LoVo (cell line): ENCODE measurements around the gene OGDH.
"Not testable (repeated sequence)": the region's sequence is repeated elsewhere in the genome, so short reads cannot be mapped to it uniquely, and the experiment has no call there.

Experiments
- DNase-seq: peaks from one replicate; pipeline ENCODE4 v3.0.0-alpha.2; 2016; ENCODE audit warnings: low spot score

Gene OGDH

DNA sequence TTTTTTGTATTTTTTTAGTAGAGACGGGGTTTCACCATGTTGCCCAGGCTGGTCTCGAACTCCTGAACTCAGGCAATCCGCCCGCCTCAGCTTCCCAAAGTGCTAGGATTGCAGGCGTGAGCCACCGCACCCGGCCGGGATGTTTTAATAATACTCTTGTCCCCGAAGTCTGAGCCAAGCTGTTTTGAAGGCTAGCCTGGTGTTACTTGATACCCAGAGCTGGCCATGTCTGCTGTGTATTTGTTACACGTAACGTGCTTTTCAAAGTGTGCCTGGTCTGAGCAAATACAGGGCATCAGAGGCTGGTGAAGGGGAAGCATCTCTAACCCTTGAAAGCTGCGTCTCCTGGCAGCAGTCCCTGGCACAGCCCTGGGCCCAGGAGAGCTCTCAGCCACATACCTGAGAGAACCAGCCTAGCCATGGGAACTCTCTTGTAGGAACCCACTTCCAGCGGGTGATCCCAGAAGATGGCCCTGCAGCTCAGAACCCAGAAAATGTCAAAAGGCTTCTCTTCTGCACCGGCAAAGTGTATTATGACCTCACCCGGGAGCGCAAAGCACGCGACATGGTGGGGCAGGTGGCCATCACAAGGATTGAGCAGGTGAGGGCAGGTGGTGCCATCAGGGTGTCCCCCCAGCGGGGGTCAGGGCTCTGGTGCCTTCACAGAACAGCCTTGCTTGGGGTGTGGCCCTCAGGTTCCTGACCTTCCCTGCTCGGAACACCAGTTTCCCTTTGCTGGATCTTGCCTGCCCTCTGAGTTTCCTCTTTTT is 100.5 kb downstream of the OGDH start:
- no peak for DNase-seq

DNA sequence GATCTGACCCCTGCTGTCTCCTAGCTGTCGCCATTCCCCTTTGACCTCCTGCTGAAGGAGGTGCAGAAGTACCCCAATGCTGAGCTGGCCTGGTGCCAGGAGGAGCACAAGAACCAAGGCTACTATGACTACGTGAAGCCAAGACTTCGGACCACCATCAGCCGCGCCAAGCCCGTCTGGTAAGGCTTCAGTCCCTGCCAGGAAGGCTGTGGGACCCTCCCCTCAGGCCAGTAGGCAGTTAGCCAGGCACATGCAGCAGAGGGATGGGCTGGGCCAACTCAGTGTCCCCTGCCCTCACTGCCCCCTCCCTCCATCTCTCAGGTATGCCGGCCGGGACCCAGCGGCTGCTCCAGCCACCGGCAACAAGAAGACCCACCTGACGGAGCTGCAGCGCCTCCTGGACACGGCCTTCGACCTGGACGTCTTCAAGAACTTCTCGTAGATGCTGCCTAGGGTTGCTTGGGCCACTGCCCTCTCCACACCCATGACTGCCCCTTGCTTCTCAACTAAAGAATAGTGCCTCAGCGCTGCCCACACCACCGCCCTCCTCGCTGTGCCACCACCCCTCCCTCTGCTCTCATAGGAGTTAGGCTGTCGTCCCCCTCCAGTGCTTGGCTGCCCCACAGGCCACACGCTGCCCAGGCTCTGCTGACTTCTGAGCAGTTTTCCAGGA is 101.3 kb downstream of the OGDH start:
- DNase-seq: no peak

DNA sequence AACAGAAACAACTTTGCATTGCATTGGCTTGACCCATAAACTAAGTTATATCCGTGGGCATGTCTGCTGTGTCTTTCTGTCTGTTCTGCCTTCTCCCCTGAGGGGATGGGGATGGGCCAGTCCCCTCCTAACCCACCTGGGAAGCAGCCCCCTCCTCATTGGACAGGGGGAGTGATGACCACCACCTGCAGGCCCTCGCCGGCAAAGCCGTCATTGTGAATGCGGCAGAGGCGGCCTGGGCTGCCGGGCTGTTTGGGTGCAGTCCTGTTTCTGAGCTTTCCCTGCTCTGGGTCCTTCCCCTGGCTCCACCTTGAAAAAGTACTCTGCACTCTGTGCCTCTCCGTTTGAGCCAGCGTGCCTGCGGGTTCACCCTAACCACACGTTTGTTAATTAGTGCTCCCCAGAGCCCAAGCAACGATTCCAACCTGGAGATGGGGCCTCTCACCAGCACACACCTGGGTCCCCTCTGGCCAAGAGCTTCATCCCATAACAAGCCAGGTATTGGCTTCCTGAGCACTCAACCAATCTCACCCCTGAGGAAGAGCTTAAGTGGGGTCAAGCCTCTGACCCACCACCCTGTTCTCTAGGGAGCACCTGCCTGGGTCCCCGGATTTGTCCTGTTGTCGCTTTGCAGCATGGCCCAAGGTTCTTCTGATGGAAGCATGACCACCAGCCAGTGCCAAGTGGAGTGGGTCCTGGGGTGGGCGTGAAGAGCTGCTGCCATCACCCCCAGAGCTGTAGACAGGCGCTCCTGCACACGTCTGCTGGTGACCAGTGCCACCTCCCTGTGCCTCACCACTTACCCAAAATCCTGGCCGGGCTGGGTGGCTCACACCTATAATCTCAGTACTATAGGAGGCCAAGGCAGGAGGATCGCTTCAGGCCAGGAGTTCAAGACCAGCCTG is 102.8 kb downstream of the OGDH start:
- DNase-seq: no peak

DNA sequence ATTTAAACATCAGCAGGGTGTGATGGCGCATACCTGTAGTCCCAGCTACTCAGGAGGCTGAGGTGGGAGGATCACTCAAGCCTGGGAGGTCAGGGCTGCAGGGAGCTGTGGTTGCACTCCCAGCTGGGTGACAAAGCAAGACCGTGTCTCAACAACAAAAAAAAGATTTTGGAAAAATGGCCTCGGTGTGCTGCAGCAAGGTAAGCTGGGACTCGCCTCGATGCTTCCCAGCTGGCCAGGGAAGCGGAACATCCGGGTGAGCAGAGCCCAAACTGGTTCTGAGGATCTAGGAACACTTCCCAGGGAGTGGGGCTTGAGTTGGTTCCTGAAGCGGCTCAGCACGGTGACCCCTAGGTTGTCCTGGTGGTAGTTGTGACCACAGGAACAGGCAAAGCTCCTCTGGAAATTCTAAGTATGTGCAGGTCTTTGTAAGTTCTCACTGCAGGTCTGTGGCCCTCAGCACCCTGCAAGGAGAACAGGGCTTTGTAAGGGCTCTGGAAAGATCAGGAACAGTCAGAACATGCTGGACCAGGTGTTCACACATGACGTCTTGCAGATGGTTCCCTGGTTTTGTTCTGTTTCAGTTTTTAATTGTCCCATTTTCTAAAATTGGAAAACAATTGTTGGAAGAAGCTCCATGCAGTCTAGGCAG is 103.6 kb downstream of the OGDH start:
- DNase-seq: no peak

DNA sequence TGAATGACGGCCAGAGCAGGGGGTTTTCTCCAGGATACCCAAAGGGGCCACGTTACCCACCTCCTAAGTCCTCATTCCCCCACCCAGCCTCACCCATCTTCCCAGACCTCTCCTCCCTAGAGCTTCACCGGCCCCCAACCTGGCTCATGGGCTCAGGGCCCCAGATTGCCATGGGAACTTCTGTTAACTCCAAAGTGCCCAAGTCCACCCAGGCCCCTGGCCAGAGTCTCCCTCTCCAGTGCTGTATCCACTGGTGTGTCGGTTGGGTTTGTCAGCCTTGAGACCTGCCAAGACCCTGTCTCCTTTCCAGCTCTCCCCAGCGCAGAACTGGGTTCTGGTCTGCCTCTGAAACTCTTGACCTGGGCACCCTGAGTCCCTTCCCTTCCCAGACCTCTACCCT is 105.1 kb downstream of the OGDH start:
- no peak for DNase-seq

DNA sequence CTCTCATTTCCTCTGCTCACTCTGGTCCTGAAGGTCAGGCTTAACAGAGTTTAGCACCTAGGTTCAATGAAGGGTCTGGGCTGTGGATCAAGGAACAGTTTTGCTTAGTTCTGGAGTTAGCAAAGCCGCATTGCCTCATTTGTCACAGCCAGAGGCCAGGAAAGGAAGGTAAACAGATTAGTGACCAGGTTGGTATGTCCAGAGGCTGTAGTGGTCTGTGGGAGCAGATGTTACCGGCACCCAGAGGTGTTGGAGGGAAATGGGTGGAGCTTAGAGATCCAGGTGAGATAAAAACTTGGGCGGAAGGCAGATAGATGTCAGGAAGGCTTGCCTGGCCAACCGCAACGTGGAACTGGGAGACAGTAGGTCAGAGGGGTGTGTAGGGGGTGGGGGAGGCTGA is 105.6 kb downstream of the OGDH start:
- no peak for DNase-seq

DNA sequence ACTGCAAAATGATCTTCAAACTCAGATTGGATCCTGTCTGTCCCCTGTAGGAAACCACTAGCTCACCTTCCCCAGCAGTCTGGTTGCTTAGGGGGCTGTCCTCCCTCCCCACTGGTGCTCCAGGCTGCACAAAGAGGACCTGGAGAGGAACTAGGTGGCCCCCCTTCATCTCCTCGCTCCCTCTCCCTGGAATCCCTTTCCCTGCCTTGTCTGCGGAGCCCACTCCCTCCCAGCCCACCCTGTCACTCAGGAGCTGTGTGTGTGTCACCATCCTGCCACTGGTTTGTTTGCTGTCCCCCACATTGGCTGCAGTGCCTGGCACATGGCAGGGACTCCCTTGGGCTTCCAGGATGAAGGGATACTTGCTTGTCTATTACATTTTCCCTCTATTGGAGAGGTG is 106.7 kb downstream of the OGDH start:
- no peak for DNase-seq

DNA sequence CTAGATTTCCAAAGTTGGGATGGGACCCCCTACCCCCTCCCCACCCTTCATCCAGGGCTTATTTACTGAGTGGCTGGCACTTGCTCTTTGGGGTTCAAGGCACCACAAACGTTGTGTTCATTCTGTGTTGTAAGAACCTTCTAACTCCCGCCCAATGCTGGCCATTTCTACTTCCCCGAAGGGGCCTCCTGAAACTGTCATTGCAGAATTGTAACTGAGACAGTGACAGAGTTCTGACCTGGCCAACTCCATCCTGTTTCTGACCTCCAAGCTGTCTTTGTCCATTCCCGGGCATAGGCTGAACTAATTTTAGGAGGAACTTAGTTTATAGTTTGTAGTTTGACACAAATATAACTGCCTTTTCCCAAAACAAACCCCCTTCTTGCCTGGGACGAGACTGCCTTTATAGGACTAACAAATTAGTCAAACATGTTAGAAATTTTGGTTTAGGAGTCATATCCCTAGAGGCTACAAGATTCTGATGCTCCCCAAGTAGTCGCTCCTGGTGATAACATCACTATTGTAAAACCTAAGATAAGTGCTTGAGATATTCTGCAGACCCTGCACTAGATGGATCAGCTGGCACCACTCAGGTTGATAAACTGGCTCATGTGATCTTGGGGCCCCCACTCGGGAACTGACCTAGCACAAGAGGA is 107.4 kb downstream of the OGDH start:
- no peak for DNase-seq

DNA sequence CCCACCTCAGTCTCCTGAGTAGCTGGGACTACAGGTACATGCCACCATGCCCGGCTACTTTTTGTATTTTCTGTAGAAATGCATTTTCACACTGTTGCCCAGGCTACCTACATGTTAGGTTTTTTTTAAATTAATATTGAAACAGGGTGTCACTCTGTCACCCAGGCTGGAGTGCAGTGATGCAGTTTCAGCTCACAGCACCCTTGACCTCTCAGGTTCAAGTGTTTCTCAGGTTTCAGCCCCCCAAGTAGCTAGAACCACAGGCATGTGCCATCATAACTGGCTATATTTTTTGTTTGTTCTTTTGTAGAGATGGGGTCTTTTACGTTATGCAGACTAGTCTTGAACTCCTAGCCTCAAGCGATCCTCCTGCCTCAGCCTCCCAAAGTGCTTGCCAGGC is 109.8 kb downstream of the OGDH start:
- DNase-seq: no peak

DNA sequence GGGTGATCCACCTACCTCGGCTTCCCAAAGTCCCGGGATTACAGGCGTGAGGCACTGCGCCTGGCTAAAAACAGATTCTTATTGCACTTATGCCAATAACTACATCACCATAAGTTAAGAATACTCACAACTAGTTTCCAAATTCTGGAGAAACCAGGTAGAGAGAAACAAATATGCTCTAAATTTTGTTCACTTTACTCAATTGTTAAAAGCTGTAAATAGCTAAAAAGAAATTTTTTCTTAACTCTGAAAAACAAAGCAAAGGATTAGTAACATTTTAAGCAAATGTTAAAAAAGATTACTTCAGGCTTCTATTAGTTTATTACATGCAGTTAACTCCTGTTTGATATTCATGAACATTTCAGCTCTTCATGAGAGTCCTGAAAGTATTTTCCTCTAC is 113.9 kb downstream of the OGDH start:
- DNase-seq: no peak

DNA sequence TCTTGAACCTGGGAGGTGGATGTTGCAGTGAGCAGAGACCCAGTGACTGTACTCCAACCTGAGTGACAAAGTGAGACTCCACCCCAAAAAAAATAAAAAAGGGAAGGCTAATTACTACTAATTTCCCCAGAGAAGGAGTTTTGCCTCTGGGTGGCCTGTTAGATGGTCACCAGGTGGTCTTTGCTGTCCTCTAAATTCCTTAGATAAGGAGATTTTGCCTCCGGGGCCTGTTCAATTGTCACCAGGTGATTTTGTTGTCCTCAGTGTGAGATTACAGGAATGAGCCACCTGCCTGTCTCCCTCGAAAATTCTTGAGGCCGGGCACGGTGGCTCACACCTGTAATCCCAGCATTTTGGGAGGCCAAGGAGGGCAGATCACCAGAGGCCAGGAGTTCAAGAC is 117.8 kb downstream of the OGDH start:
- no peak for DNase-seq

DNA sequence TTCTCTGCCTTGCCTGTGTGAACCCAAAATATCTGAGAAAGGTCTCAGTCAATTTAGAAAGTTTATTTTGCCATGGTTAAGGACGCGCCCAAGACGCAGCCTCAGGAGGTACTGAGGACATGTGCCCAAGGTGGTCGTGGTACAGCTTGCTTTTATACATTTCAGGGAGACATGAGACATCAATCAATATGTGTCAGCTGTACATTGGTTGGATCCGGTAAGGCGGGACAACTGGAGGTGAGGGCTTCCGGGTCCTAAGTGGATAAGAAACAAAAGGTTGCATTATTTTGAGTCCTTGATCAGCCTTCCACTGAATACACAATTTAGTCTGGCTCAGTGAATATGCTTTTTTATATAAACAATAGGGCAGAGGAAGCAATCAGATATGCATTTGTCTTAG is 119.8 kb downstream of the OGDH start:
- DNase-seq: not testable (repeated sequence)

DNA sequence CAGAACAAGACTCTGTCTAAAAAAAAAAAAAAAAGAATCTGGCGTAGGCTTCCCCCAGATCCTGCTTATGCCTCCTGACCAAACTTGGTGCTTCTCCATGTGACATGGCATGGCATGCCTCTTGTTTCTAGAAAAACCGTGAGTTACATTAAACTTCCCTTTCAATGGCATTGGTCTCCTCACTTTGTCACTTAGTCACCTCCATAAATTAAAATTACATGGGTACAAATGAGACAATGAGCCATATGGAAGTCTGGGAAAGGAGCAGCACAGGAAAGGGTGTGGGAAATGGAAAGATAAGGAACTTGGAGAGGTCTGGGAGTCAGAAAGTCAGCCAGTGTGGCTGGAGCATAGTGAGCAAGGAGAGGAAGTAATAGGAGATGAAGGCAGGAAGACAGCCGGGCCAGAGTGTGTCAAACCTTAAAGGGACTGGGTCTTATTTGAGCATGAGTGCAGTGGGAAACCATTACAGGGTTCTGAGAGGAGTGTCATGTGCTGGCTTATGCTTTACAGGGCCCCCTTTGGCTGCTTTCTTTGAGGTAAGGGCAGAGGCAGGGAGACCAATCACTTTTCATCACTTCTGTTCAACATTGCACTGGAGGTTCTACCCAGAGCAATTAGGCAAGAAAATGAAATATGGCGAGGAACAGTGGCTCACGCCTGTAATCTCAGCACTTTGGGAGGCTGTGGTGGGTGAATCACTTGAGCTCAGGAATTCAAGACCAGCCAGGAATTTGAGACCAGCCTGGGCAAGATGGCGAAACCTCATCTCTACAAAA is 120.9 kb downstream of the OGDH start:
- no peak for DNase-seq

DNA sequence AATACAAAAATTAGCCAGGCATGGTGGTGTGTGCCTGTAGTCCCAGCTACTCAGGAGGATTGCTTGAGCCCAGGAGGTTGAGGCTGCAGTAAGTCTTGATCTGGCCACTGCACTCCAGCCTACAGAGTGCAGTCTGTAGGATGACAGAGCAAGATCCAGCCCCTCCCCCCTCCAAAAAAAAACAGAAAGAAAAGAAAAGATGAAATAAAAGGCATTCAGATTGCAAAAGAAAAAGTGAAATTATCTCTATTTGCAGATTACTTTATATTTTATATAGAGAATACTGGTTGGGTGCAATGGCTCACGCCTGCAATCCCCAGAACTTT is 121.5 kb downstream of the OGDH start:
- no peak for DNase-seq

DNA sequence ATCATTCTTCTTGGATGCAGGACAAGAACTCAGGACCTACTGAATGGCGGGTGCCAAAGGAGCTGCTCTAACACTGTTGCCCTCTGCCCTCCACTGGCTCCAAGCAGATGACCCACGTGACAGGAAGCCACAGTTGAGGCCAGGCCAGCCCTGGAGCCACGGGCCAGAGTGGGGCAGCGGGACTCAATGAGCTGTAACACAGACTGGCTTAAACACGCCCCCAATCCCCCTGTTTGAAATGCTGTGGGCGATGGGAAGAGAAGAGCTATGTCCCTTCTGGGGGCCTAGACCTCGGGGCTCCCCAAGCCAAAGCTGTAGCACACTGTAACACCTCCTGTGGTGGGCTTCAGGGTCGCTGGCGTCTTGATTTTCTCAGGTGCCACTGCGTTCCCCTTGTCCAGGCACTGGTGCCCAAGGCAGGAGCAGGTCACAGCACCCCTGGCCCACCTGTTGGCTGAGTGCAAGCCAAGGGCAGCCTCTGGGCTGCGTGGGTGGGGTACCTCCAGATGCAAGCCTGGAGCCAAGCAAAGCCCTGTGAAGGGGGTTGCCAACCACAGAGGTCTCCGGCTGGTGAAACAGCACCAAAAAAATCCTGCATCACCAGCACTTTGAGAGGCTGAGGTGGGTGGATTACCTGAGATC is 123.6 kb downstream of the OGDH start:
- no peak for DNase-seq

DNA sequence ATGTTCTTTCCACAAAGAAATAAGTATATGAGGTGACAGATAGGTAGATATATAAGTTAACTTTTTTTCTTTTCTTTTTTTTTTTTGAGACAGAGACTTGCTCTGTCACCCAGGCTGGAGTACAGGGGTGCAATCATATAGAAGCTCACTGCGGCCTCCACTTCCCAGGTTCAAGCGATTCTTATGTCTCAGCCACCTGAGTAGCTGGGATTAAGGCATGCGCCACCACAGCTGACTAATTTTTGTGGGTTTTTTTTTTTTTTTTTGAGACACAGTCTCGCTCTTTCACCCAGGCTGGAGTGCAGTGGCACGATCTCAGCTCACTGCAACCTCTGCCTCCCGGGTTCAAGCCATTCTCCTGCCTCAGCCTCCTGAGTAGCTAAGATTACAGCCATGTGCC is 126.5 kb downstream of the OGDH start:
- not testable (repeated sequence) for DNase-seq

DNA sequence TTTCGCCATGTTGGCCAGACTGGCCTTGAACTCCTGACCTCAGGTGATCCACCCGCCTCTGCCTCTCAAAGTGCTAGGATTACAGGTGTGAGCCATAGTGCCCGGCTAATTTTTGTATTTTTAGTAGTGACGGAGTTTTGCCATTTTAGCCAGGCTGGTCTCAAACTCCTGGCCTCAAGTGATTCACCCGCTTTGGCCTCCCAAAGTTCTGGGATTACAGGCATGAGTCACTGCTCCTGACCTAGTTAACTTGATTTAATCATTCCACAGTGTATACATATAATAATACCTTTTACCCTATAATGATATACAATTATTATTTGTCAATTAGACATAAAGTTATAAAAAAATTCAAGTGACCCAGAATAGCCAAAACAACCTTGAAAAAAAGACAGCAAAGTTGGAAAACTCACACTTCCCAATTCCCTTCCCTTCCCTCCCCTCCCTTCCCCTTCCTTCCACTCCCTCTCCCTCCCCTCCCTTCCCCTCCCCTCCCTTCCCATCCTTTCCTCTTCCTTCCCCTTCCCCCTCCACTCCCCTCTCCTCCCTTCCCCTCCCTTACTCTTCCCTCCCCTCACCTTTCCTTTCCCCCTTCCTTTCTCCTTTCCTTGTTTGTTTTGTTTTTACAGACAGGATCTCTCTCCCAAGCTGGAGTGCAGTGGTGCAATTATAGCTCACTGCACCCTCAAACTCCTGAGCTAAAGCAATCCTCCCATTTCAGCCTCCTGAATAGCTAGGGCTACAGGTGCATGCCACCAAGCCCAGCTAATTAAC is 127.5 kb downstream of the OGDH start:
- peak; percentile 36 for DNase-seq

DNA sequence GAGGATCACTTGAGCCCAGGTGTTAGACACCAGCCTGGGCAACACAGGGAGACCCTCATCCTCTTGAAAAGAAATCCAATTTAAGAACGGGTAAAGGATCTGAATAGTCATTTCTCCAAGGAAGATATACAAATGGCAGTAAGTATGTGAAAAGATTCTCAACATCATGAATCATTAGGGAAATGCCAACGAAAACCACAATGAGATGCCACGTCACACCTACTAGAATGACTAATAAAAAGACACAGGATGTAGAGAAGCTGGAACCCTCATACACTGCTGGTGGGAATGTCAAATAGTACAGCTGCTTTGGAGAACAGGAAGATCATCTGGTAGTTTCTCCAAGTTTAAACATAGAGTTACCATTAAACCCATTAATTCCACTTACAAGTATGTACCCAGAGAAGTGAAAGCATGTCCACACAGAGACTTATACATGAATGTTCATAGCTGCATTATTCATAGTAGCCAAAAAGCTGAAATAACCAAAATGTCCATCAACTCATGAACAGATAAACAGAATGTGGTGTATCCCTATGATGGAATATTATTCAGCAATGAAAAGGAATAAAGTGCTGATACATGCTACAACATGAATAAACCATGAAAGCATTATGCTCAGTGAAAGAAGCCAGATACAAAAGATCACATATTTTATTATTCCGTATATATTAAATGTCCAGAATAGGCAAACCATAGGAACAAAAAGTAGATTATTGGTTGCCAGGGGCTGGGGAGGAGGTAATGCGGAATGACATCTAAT is 129.2 kb downstream of the OGDH start:
- peak; percentile 87 for DNase-seq

DNA sequence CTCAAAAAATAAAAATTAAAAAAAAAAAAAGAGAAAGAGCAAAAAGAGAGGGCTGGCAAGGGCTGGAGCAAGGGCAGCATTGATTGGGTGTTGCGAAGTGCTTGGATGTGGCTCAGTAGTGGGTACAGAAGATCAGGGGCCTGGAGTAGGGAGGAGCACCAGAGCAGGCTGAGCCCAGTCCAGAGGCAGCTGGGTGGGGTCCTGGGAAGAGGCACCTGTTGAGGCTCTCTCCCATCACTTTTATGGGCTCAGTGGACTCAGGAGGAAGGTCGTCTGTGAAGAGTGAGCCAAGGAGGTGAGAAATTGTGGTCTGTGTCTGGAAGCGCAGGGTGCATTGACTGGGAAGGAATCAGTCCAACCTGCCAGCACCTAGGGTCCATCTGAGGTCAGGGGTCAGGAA is 130.5 kb downstream of the OGDH start:
- no peak for DNase-seq
